ENCODE measurements around the gene ADGRV1. TPM values are rescaled to one million over a fixed set of nuclear protein-coding genes. Genes with fewer than 3 reads are reported as not detected.

The ADGRV1 gene
- total and polyA plus RNA-seq, 9 of the 15 experiments (the other 6 are each of a cell fraction or from before 2014, with no cell fraction given), result 21.7 to 156 (median 58.2) TPM

DNA sequence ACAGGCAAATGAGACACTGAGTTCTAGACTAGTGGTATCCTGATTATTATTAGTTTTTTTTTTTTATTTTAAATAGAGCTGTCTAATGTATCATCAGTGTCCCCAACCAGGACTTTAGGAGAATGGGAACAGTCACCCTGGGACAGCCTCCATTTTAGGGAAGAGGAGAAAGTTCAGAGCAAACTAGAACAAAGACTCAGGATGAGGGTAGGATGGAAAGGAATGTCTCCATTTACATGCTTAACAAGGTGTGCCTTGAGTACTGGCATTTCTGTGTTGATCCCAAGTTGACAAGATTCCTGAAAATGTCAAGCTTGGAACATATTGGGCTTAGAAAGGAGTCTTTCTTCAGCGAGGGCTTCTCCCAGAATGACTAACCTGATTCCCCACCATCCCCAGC, 601.0 kb downstream of the ADGRV1 start:
- Histone ChIP-seq H3K9me3 (replicated peaks; ENCODE audit: control insufficient read depth, insufficient read depth, low read depth, low read length) (no peaks in the 10 kb centered on the region), H3K4me2 (ENCODE audit: insufficient read depth, low read length) (no peak overlapping the region), H3K27me3 (ENCODE audit: control insufficient read depth in 2 of 2, insufficient read depth in 2 of 2, low read length in 2 of 2) (no peaks in the 10 kb centered on the region), H3K36me3 (ENCODE audit: control insufficient read depth, insufficient read depth, low read length) (peaks cover 16% of the 10 kb centered on the region; the same call in 1 of the 3 replicates), H3K4me1 (replicated peaks in 1 of 2; ENCODE audit: control insufficient read depth in 2 of 2, insufficient read depth in 2 of 2, low read length in 2 of 2) (peaks cover 0 to 8% of the 10 kb centered on the region in 2 experiments; a peak in 3 of 5 replicates), H4K20me1 (replicated peaks; ENCODE audit: control insufficient read depth, insufficient read depth, low read length) (no peaks in the 10 kb centered on the region), H3K79me2 (ENCODE audit: control insufficient read depth, insufficient read depth, low read length) (no peaks in the 10 kb centered on the region), H3K9me1 (ENCODE audit: control insufficient read depth, insufficient read depth, low read length) (no peaks in the 10 kb centered on the region), H3K4me3 (no peak overlapping the region), H3K27ac (ENCODE audit: extremely low read depth, low read depth, low read length) (no peak overlapping the region), H3K9ac (ENCODE audit: insufficient read depth in 1 of 2, low read depth in 2 of 2, low read length in 2 of 2) (no peak overlapping the region), H2AFZ (ENCODE audit: low read depth, low read length) (no peak overlapping the region)
- DNase-seq (ENCODE audit: extremely low read depth in 1 of 4, low spot score in 3 of 4) (no peak), ATAC-seq (no peak), FAIRE-seq (no peak)
- BruUV-seq (replicated peaks), result no TSS peak
- intact Hi-C loops (cut with micrococcal nuclease), result no loop called here
- in situ Hi-C loops (cut with MboI), result no loop called here
- 20% methylated on average over 1 of the region's 1 CpG for WGBS (ENCODE audit: insufficient coverage, low coverage, missing lambda C conversion rate)
- POLR2A ChIA-PET, result interaction anchor here (0.6 kb wide), 1 partner anchor 25 kb away, joined by 3 read pairs; no protein-coding TSS in a partner anchor
- CTCF ChIA-PET (ENCODE audit: low intra/inter-chr PET ratio), result no interaction called here
- TF ChIP-seq ZNF133 (CRISPR knock-in tag; IDR thresholded peaks at IDR 0.05) (no peak), MXI1 (IDR thresholded peaks at IDR 0.05; ENCODE audit: low read depth, low read length) (no peak), RBM39 (optimal IDR thresholded peaks at IDR 0.05; ENCODE audit: low read depth, low read length) (no peak), BDP1 (IDR thresholded peaks at IDR 0.05; ENCODE audit: insufficient read depth, insufficient read length) (no peak), ZNF140 (CRISPR knock-in tag; IDR thresholded peaks at IDR 0.05) (no peak), ZNF3 (CRISPR knock-in tag; IDR thresholded peaks at IDR 0.05) (no peak), TGIF2 (CRISPR knock-in tag; IDR thresholded peaks at IDR 0.05) (no peak), CHD2 (IDR thresholded peaks at IDR 0.05; ENCODE audit: low read depth, low read length) (no peak), RFX5 (IDR thresholded peaks at IDR 0.05; ENCODE audit: low read depth, low read length) (no peak), RBFOX2 (IDR thresholded peaks at IDR 0.05; ENCODE audit: low read depth, low read length) (no peak), SMAD4 (CRISPR knock-in tag; conservative IDR thresholded peaks at IDR 0.05) (no peak), CBX1 (IDR thresholded peaks at IDR 0.05; ENCODE audit: low read depth) (no peak), E2F4 (CRISPR knock-in tag; IDR thresholded peaks at IDR 0.05; ENCODE audit: low read depth) (no peak), FOS (IDR thresholded peaks at IDR 0.05; ENCODE audit: extremely low read depth, insufficient read length) (no peak), TSC22D4 (tag; IDR thresholded peaks at IDR 0.05) (no peak), E2F1 (CRISPR knock-in tag; IDR thresholded peaks at IDR 0.05) (no peak), CAMTA2 (CRISPR knock-in tag; conservative IDR thresholded peaks at IDR 0.05) (no peak), EGR1 (conservative IDR thresholded peaks at IDR 0.05) (no peak)
- TF ChIP-seq, protein P1, sequence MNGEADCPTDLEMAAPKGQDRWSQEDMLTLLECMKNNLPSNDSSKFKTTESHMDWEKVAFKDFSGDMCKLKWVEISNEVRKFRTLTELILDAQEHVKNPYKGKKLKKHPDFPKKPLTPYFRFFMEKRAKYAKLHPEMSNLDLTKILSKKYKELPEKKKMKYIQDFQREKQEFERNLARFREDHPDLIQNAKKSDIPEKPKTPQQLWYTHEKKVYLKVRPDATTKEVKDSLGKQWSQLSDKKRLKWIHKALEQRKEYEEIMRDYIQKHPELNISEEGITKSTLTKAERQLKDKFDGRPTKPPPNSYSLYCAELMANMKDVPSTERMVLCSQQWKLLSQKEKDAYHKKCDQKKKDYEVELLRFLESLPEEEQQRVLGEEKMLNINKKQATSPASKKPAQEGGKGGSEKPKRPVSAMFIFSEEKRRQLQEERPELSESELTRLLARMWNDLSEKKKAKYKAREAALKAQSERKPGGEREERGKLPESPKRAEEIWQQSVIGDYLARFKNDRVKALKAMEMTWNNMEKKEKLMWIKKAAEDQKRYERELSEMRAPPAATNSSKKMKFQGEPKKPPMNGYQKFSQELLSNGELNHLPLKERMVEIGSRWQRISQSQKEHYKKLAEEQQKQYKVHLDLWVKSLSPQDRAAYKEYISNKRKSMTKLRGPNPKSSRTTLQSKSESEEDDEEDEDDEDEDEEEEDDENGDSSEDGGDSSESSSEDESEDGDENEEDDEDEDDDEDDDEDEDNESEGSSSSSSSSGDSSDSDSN (IDR thresholded peaks at IDR 0.05; ENCODE audit: borderline replicate concordance in 1 of 2, low read depth in 2 of 2, low read length in 2 of 2), result no peak

Data from K562 (cell line).